ENCODE data around the gene CYP2B6.

DNA sequence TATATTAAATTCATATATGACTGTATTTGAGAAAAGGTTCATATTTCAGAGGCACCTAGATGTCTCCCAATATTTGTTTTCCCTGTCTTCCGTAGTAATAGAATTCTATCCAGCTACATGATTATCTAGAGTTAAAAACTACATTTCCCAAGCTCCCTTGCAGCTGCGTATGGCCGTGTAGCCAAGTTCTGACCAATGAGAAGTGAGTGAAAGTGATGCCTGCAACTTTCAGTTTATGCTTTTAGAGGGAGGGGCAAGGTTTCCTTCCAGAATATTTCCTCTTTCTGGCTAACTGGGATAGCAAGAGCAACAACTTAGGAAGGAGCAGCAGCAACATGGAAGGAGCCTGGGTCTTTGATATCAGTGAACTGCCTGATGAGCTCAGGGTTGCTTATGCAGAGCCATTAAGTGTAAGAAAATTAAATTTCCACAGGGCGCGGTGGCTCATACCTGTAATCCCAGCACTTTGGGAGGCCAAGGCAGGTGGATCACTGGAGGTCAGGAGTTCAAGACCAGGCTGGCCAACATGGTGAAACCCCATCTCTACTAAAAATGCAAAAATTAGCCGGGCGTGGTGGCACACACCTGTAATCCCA lies 74.0 kb downstream of the CYP2B6 start:
- TF ChIP-seq, protein P1, sequence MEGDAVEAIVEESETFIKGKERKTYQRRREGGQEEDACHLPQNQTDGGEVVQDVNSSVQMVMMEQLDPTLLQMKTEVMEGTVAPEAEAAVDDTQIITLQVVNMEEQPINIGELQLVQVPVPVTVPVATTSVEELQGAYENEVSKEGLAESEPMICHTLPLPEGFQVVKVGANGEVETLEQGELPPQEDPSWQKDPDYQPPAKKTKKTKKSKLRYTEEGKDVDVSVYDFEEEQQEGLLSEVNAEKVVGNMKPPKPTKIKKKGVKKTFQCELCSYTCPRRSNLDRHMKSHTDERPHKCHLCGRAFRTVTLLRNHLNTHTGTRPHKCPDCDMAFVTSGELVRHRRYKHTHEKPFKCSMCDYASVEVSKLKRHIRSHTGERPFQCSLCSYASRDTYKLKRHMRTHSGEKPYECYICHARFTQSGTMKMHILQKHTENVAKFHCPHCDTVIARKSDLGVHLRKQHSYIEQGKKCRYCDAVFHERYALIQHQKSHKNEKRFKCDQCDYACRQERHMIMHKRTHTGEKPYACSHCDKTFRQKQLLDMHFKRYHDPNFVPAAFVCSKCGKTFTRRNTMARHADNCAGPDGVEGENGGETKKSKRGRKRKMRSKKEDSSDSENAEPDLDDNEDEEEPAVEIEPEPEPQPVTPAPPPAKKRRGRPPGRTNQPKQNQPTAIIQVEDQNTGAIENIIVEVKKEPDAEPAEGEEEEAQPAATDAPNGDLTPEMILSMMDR (IDR thresholded peaks at IDR 0.05), result no peak
- TF ChIP-seq POLR2A (IDR thresholded peaks at IDR 0.05), result no peak
